Keratinocyte (primary cell): Measurements from ENCODE around the gene MAP3K20. TPM values are rescaled to one million over a fixed set of nuclear protein-coding genes. Genes with fewer than 3 reads are reported as not detected.

ENCODE experiments used
- DNase-seq: peaks from one replicate; pipeline ENCODE4 v3.0.0-alpha.2; 2011; ENCODE audit warnings: low read depth, missing footprints, low spot score
- FAIRE-seq: peaks from 2 replicates; lab custom pipeline; 2011; peaks lifted over from hg19 to GRCh38; lab: Jason Lieb, UNC
- H2AFZ ChIP-seq: 2 replicates; pipeline ENCODE4 v1.6.0; 2012; ENCODE audit warnings: low read length, control low read depth, inconsistent platforms; ENCODE audit not compliant: control insufficient read depth
- H3K27ac ChIP-seq: 2 replicates; pipeline ENCODE4 v1.5.1; 2011; ENCODE audit warnings: low read length; ENCODE audit not compliant: control insufficient read depth, insufficient read depth
- H3K27me3 ChIP-seq: 3 replicates; pipeline ENCODE4 v1.6.0; 2011; ENCODE audit warnings: low read length; ENCODE audit not compliant: control insufficient read depth, insufficient read depth; ENCODE audit errors: extremely low read depth
- H3K36me3 ChIP-seq, 2 experiments: 2 replicates in 1 of 2; 3 replicates in 1 of 2; pipeline ENCODE4 v1.5.1; 2011; ENCODE audit warnings: low read length in 2 of 2, mild to moderate bottlenecking in 1 of 2; ENCODE audit not compliant: control insufficient read depth in 2 of 2, insufficient read depth in 2 of 2; ENCODE audit errors: extremely low read depth in 1 of 2
- H3K4me1 ChIP-seq: 3 replicates; pipeline ENCODE4 v1.5.1; 2011; ENCODE audit warnings: low read length; ENCODE audit not compliant: control insufficient read depth, insufficient read depth; ENCODE audit errors: extremely low read depth
- H3K4me2 ChIP-seq: 3 replicates; pipeline ENCODE4 v1.6.0; 2011; ENCODE audit warnings: low read depth, low read length; ENCODE audit not compliant: control insufficient read depth, insufficient read depth; ENCODE audit errors: extremely low read depth
- H3K4me3 ChIP-seq, 3 experiments: fragments of 200-600 bp in 1 of 3; sonication (generic) in 1 of 3; 2 replicates in 2 of 3; 3 replicates in 1 of 3; pipeline ENCODE4 v1.5.1; 2011 to 2016; ENCODE audit warnings: low read length in 3 of 3, mild to moderate bottlenecking in 3 of 3, control low read depth in 2 of 3, inconsistent platforms in 1 of 3, low read depth in 1 of 3, mixed read lengths in 1 of 3, mixed run types in 1 of 3, moderate library complexity in 1 of 3; ENCODE audit not compliant: control insufficient read depth in 2 of 3, insufficient read depth in 2 of 3; ENCODE audit errors: extremely low read depth in 1 of 3
- H3K79me2 ChIP-seq: 2 replicates; pipeline ENCODE4 v1.6.0; 2012; ENCODE audit warnings: low read length; ENCODE audit not compliant: control insufficient read depth, insufficient read depth
- H3K9ac ChIP-seq: 3 replicates; pipeline ENCODE4 v1.6.0; 2011; ENCODE audit warnings: low read length; ENCODE audit not compliant: control insufficient read depth, insufficient read depth; ENCODE audit errors: extremely low read depth
- H3K9me1 ChIP-seq: 3 replicates; pipeline ENCODE4 v1.6.0; 2011; ENCODE audit warnings: low read length; ENCODE audit not compliant: control insufficient read depth, insufficient read depth; ENCODE audit errors: extremely low read depth
- H3K9me3 ChIP-seq: 2 replicates; pipeline ENCODE4 v1.5.1; 2012; ENCODE audit warnings: low read depth, low read length; ENCODE audit not compliant: control insufficient read depth
- H4K20me1 ChIP-seq: 3 replicates; pipeline ENCODE4 v1.6.0; 2011; ENCODE audit warnings: low read length; ENCODE audit not compliant: control insufficient read depth, insufficient read depth; ENCODE audit errors: extremely low read depth
- EZH2 ChIP-seq: IDR thresholded peaks from one replicate; pipeline ENCODE4 v1.6.1; 2012; ENCODE audit warnings: inconsistent platforms, mild to moderate bottlenecking, low read length, moderate library complexity
- dilution Hi-C: fragments of 300-500 bp; cut with MboI; formaldehyde crosslinking; loops from one replicate; pipeline ENCODE4 v1.7.0; 2020; ENCODE audit warnings: low sequenced_read_pairs; ENCODE audit not compliant: extremely low pct_ligation_motif_present
- polyA plus RNA-seq, 5 experiments: library from polyadenylated mRNA; depleted of rRNA in 3 of 5; stranded (reverse) in 3 of 5; stranded (forward) in 1 of 5; unstranded in 1 of 5; fragments of >200 nt; gene quantifications; 1 replicate in 1 of 5; 2 replicates in 3 of 5; 3 replicates in 1 of 5; pipeline versions ENCODE4 v1.2.1 to v1.2.3, GENCODE V29; 2011 to 2012; ENCODE audit warnings: missing spikeins in 2 of 5, low read depth in 1 of 5, low replicate concordance in 1 of 5
- TF ChIP-seq, protein P1 (sequence below), 3 experiments: IDR thresholded peaks in 1 of 3; conservative IDR thresholded peaks in 1 of 3; optimal IDR thresholded peaks in 1 of 3; 2 replicates in 2 of 3; 3 replicates in 1 of 3; pipeline versions ENCODE3 to v1.5.1; 2011; ENCODE audit warnings: low read length in 3 of 3, mild to moderate bottlenecking in 3 of 3, moderate library complexity in 2 of 3, control low read depth in 1 of 3, inconsistent platforms in 1 of 3; ENCODE audit not compliant: insufficient read depth in 2 of 3; ENCODE audit errors: extremely low read depth in 1 of 3

Gene MAP3K20
- polyA plus RNA-seq, 1 donor (not counting 4 experiments of a cell fraction or from before 2014, with no cell fraction given) = 31.7 TPM

DNA sequence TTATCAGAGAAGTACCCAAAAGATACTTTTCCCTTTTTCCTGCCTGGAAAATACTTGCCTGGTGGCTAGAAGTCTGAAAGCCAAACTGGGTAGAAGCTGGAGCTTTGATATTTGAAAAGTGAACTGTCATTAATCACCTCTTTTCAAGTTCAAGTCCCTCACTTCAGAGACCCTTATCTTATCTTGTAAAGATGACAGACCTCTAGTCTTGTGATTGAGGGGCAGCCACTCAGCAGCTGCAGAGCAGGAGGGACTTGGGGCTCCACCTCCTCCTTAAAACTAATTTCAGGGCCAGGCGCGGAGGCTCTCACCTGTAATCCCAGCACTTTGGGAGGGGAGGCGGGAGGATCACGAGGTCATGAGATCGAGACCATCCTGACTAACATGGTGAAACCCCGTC, 214.9 kb downstream of the MAP3K20 start:
- no peaks in the 10 kb centered on the region for H3K9me1 ChIP-seq
- FAIRE-seq = no peak
- H3K4me2 ChIP-seq = no peak overlapping the region
- H3K4me3 ChIP-seq = no peak overlapping the region
- H3K27me3 ChIP-seq = no peaks in the 10 kb centered on the region
- H2AFZ ChIP-seq = no peak overlapping the region
- dilution Hi-C loops = no loop called here
- peaks cover 3% of the 10 kb centered on the region for H3K4me1 ChIP-seq
- no peaks in the 10 kb centered on the region for H3K9me3 ChIP-seq
- no peaks in the 10 kb centered on the region for H4K20me1 ChIP-seq
- no peak overlapping the region for H3K27ac ChIP-seq
- no peak for DNase-seq
- TF ChIP-seq, protein P1, sequence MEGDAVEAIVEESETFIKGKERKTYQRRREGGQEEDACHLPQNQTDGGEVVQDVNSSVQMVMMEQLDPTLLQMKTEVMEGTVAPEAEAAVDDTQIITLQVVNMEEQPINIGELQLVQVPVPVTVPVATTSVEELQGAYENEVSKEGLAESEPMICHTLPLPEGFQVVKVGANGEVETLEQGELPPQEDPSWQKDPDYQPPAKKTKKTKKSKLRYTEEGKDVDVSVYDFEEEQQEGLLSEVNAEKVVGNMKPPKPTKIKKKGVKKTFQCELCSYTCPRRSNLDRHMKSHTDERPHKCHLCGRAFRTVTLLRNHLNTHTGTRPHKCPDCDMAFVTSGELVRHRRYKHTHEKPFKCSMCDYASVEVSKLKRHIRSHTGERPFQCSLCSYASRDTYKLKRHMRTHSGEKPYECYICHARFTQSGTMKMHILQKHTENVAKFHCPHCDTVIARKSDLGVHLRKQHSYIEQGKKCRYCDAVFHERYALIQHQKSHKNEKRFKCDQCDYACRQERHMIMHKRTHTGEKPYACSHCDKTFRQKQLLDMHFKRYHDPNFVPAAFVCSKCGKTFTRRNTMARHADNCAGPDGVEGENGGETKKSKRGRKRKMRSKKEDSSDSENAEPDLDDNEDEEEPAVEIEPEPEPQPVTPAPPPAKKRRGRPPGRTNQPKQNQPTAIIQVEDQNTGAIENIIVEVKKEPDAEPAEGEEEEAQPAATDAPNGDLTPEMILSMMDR (optimal IDR thresholded peaks at IDR 0.05 in 1 of 3, IDR thresholded peaks at IDR 0.05 in 1 of 3, conservative IDR thresholded peaks at IDR 0.05 in 1 of 3; ENCODE audit: extremely low read depth in 1 of 3, insufficient read depth in 2 of 3, low read length in 3 of 3) = no peak
- no peak for TF ChIP-seq EZH2
- no peaks in the 10 kb centered on the region for H3K36me3 ChIP-seq
- no peaks in the 10 kb centered on the region for H3K79me2 ChIP-seq
- H3K9ac ChIP-seq = no peak overlapping the region

DNA sequence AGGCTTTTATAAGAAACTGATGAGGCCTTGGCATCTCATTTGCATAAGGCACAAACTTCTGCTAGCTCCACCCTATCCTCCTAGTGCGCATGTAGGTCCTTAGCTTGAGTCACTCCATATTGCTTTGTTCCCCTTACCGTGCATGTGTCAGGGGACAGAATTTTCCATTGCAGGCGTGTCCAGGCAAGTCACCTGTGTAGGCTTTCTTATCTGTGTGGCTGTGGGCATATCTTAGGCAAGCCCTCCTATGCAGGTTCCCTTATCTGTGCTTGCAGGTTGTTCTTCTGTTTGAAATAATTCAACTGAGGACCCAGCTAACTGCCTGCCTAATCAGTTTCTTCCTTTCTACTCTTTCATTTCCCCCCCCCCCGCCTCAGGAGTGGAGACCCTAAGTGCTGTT, 215.8 kb downstream of the MAP3K20 start:
- DNase-seq (peak; percentile 15), FAIRE-seq (no peak)
- H2AFZ ChIP-seq = no peak overlapping the region

More for the DNA sequence above, 215.8 kb downstream of the MAP3K20 start:
- no peak overlapping the region for H3K27ac ChIP-seq
- H3K9me3 ChIP-seq = no peaks in the 10 kb centered on the region
- TF ChIP-seq EZH2 = no peak
- TF ChIP-seq, protein P1 (optimal IDR thresholded peaks at IDR 0.05 in 1 of 3, IDR thresholded peaks at IDR 0.05 in 1 of 3, conservative IDR thresholded peaks at IDR 0.05 in 1 of 3; ENCODE audit: extremely low read depth in 1 of 3, insufficient read depth in 2 of 3, low read length in 3 of 3) = no peak
- no peaks in the 10 kb centered on the region for H3K79me2 ChIP-seq
- peaks cover 3% of the 10 kb centered on the region for H3K4me1 ChIP-seq
- no peaks in the 10 kb centered on the region for H3K9me1 ChIP-seq
- dilution Hi-C loops = no loop called here
- no peak overlapping the region for H3K4me2 ChIP-seq
- no peak overlapping the region for H3K4me3 ChIP-seq
- no peaks in the 10 kb centered on the region for H3K27me3 ChIP-seq
- no peaks in the 10 kb centered on the region for H4K20me1 ChIP-seq
- no peak overlapping the region for H3K9ac ChIP-seq
- H3K36me3 ChIP-seq = no peaks in the 10 kb centered on the region
